Measurements from ENCODE around the gene THEM5.

- no peak for TF ChIP-seq CTCF (IDR thresholded peaks at IDR 0.05)
- TF ChIP-seq POLR2A (IDR thresholded peaks at IDR 0.05), result no peak
Measured at GRCh38 chr1:151898519-151898991, 45.0 kb upstream of the THEM5 start.
